Adrenal gland (tissue), 12 donors: ENCODE results near the gene ZXDC. TPM values are rescaled to one million over a fixed set of nuclear protein-coding genes. Genes with fewer than 3 reads are reported as not detected.

ENCODE experiments used
- DNase-seq, 7 donors: peaks; one replicate each; pipeline ENCODE4 v3.0.0-alpha.2; 2019 to 2020
- H3K27ac ChIP-seq, 5 donors: fragments of 200-600 bp; sonication (generic) in 4 of 5; 1 replicate in 3 of 5; 2 replicates in 2 of 5; pipeline versions ENCODE4 v1.5.1 to v1.8.0; 2016 to 2020; ENCODE audit warnings: mild to moderate bottlenecking in 1 of 5
- H3K27me3 ChIP-seq: fragments of 200-600 bp; 2 replicates; pipeline ENCODE4 v1.8.0; 2021
- H3K36me3 ChIP-seq, 2 donors: fragments of 200-600 bp; replicated peaks in 1 of 2; 1 replicate in 1 of 2; 2 replicates in 1 of 2; pipeline versions ENCODE4 v1.5.1 to v1.8.0; 2018 to 2022
- H3K4me1 ChIP-seq, 2 donors: fragments of 200-600 bp; replicated peaks in 1 of 2; 1 replicate in 1 of 2; 2 replicates in 1 of 2; pipeline versions ENCODE4 v1.5.1 to v1.8.0; 2018 to 2021
- H3K4me3 ChIP-seq, 4 donors: fragments of 200-600 bp; sonication (generic) in 3 of 4; one replicate each; pipeline ENCODE4 v1.5.1; 2016 to 2018
- H3K9me3 ChIP-seq, 3 donors: fragments of 200-600 bp; sonication (generic) in 1 of 3; replicated peaks in 1 of 3; 1 replicate in 2 of 3; 2 replicates in 1 of 3; pipeline versions ENCODE4 v1.5.1 to v1.8.0; 2016 to 2021
- CTCF ChIP-seq, 6 experiments: fragments of 450-650 bp in 4 of 6; fragments of 200-600 bp in 2 of 6; sonication (generic) in 1 of 6; IDR thresholded peaks; 1 replicate in 5 of 6; 2 replicates in 1 of 6; pipeline versions ENCODE4 v1.5.1 to v1.8.0; 2016 to 2021; ENCODE audit warnings: antibody characterized with exemption in 6 of 6, mild to moderate bottlenecking in 2 of 6, moderate library complexity in 1 of 6
- POLR2A ChIP-seq, 2 donors: fragments of 450-650 bp; IDR thresholded peaks; one replicate each; pipeline ENCODE4 v1.6.1; 2017; ENCODE audit warnings: antibody characterized with exemption in 2 of 2, mild to moderate bottlenecking in 2 of 2, moderate library complexity in 1 of 2
- WGBS, 4 donors: extraction: QIAGEN DNeasy Blood & Tissue Kit in 2 of 4; methylation state at CpG; one replicate each; pipeline versions ENCODE4 v1.1.5 to v1.1.7; 2013 to 2017; 5-methylcytosine and 5-hydroxymethylcytosine counted together
- intact Hi-C, 2 donors: fragments of 100-400 bp; cut with DNase I; formaldehyde crosslinking; loops; one replicate each; pipeline versions ENCODE4 v1.14.1 to v1.15.0; 2022 to 2023
- polyA plus RNA-seq, 3 donors: library from polyadenylated mRNA; stranded (reverse); fragments of 200-250 nt in 2 of 3; fragments of 350-450 nt in 1 of 3; fragmentation: Illumina TruSeq in 1 of 3; extraction: RNeasy Lipid Tissue Mini Kit (QIAGEN cat#74804) in 1 of 3; gene quantifications; one replicate each; pipeline ENCODE4 v1.2.3, GENCODE V29; 2013 to 2014
- total RNA-seq, 9 donors: library from RNA; depleted of rRNA in 4 of 9; stranded (reverse); fragments of >200 nt in 4 of 9; fragments of 120-200 nt in 1 of 9; fragmentation: NEBNext Ultra II Directional in 1 of 9; extraction: Animal tissue kit (Norgen Biotek cat#: 25700) in 1 of 9; gene quantifications; one replicate each; pipeline versions ENCODE4 v1.1.0 to v1.2.4, GENCODE V29; 2013 to 2023
- donor health status: healthy with polysubstance abuse.
- donor health status: Bipolar disorder and iron deficiency.
- donor health status: DM: yes; HTN: yes; CAD: no.
- donor health status: DM: no; HTN: no; CAD: no.
- donor health status: DM: no; HTN: no; CAD: no.
- donor health status: DM: yes; HTN: yes; CAD: no.

The ZXDC gene
- total and polyA plus RNA-seq, 12 donors, result 16.4 to 45.2 (median 30.3) TPM

GRCh38 chr3:126495786-126496185 is 20.1 kb upstream of the ZXDC start:
- Histone ChIP-seq H3K9me3 (no peaks in the 10 kb centered on the region), H3K27me3 (no peaks in the 10 kb centered on the region), H3K27ac (no peak overlapping the region), H3K4me1 (peaks cover 0 to 10% of the 10 kb centered on the region in 2 donors), H3K4me3 (no peak overlapping the region), H3K36me3 (no peaks in the 10 kb centered on the region)
- no peak for TF ChIP-seq POLR2A (IDR thresholded peaks at IDR 0.05)
- TF ChIP-seq CTCF (IDR thresholded peaks at IDR 0.05), result no peak
- 82 to 94% (median 93%) methylated on average over 3 to 8 of the region's 8 CpGs for WGBS, 4 donors
- intact Hi-C loops, result no loop called here
- no peak for DNase-seq

- WGBS, 4 donors, result 82 to 94% (median 90%) methylated on average over 6 of the region's 6 CpGs
- Histone ChIP-seq H3K27ac (peak overlapping the region in 2 of 5 donors; percentile 64 to 76), H3K4me1 (peaks cover 0 to 10% of the 10 kb centered on the region in 2 donors), H3K36me3 (no peaks in the 10 kb centered on the region), H3K27me3 (no peaks in the 10 kb centered on the region), H3K4me3 (no peak overlapping the region), H3K9me3 (no peaks in the 10 kb centered on the region)
- intact Hi-C loops, result no loop called here
- TF ChIP-seq POLR2A (IDR thresholded peaks at IDR 0.05) (no peak), CTCF (IDR thresholded peaks at IDR 0.05) (no peak)
- no peak for DNase-seq
These were observed 19.2 kb upstream of the ZXDC start for GRCh38 chr3:126494970-126495230.

- WGBS, 4 donors, result 37 to 52% (median 46%) methylated on average over 11 to 12 of the region's 12 CpGs
- intact Hi-C loops, result no loop called here
- Histone ChIP-seq H3K4me3 (no peak overlapping the region), H3K9me3 (no peaks in the 10 kb centered on the region), H3K27ac (peak overlapping the region in 2 of 5 donors; percentile 64 to 76), H3K27me3 (no peaks in the 10 kb centered on the region), H3K4me1 (peaks cover 0 to 10% of the 10 kb centered on the region in 2 donors), H3K36me3 (no peaks in the 10 kb centered on the region)
- TF ChIP-seq CTCF (IDR thresholded peaks at IDR 0.05), result no peak
- no peak for TF ChIP-seq POLR2A (IDR thresholded peaks at IDR 0.05)
- DNase-seq, result peak; percentile 65 to 85 (median 76)
These were observed 18.7 kb upstream of the ZXDC start for GRCh38 chr3:126494204-126494969.

- 64 to 79% (median 71%) methylated on average over 9 of the region's 9 CpGs for WGBS, 4 donors
- H3K27me3 ChIP-seq, result no peaks in the 10 kb centered on the region
- intact Hi-C loops, result no loop called here
- peak overlapping the region in 1 of 5 donors; percentile 64 for H3K27ac ChIP-seq
- H3K4me3 ChIP-seq, result no peak overlapping the region
- no peaks in the 10 kb centered on the region for H3K9me3 ChIP-seq
- H3K36me3 ChIP-seq, result no peaks in the 10 kb centered on the region
- no peak for DNase-seq
- H3K4me1 ChIP-seq, result peaks cover 0 to 10% of the 10 kb centered on the region in 2 donors
- no peak for TF ChIP-seq POLR2A (IDR thresholded peaks at IDR 0.05)
- TF ChIP-seq CTCF (IDR thresholded peaks at IDR 0.05), result no peak
These were observed 18.0 kb upstream of the ZXDC start for GRCh38 chr3:126493739-126494138.
